GM12872 (cell line): ENCODE data around the gene MPV17L2.
A peak's percentile ranks its signal among the peaks of the same experiment; 100 is the strongest.

Source experiments
- TF ChIP-seq, protein P1 (sequence below): IDR thresholded peaks from 3 replicates; pipeline ENCODE4 v1.5.1; 2011; ENCODE audit warnings: low read depth, mild to moderate bottlenecking, low read length, moderate library complexity; ENCODE audit not compliant: insufficient read depth

MPV17L2 gene

DNA sequence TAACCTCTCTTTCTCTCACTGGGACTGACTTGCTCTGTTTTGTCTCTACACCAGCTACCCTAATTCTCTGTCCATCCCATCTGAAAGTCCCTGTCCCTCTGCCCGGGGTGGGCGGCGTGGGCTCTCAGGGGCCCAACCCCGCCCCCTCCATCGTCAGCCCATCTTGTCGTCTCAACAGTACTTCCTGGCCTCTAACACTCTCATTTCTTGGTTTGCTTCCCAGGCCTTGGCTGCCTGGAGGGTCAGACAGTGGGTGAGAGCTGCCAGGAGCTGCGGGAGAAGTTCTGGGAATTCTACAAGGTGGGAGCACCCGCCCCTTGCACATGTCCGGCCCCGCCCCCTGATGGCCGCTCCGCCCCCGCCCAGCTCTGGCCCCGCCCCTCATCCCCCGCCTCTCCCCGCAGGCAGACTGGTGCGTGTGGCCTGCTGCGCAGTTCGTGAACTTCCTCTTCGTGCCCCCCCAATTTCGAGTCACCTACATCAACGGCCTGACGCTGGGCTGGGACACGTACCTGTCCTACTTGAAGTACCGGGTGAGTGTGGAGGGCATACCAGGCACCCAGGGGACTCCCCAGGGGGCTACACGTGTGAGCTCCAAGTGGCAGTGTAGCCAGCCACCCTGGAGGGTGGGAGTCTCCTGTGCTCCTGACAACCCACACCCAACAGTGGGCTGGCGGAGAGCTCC is 1.7 kb downstream of the MPV17L2 start:
- TF ChIP-seq, protein P1, sequence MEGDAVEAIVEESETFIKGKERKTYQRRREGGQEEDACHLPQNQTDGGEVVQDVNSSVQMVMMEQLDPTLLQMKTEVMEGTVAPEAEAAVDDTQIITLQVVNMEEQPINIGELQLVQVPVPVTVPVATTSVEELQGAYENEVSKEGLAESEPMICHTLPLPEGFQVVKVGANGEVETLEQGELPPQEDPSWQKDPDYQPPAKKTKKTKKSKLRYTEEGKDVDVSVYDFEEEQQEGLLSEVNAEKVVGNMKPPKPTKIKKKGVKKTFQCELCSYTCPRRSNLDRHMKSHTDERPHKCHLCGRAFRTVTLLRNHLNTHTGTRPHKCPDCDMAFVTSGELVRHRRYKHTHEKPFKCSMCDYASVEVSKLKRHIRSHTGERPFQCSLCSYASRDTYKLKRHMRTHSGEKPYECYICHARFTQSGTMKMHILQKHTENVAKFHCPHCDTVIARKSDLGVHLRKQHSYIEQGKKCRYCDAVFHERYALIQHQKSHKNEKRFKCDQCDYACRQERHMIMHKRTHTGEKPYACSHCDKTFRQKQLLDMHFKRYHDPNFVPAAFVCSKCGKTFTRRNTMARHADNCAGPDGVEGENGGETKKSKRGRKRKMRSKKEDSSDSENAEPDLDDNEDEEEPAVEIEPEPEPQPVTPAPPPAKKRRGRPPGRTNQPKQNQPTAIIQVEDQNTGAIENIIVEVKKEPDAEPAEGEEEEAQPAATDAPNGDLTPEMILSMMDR: no peak

DNA sequence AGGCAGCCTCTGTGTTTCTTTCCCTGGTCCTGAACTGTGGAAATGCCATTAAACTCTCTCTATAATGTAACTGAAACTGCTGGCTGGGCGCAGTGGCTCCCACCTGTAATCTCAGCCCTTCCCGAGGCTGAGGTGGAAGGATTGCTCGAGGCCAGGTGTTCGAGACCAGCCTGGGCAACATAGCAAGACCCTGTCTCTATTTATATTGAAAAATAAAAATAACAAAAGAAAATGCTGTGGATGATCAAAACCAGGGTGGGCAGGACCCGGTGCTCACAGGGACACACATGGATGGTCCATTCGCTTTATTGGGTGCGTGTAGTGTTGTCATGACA is 3.5 kb downstream of the MPV17L2 start:
- TF ChIP-seq, protein P1: no peak

DNA sequence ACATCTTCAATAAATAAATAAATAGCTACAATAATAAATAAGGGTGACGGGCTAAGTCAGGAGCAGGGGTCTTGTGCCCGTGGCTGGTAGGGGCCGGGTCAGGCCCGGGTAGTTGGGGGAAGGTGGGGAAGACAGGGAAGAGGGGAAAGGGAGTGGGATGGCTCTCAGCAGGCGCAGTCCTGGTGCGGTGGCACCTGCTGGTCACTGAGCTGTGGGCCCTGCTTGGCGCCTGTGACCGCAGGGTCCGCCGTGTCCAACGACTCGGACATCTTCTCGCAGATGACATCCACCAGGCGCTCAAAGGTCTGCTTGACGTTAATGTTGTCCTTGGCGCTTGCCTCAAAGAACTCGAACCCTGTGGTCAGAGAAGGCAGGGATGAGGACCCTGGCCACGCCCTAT is 4.3 kb downstream of the MPV17L2 start:
- TF ChIP-seq, protein P1: no peak

DNA sequence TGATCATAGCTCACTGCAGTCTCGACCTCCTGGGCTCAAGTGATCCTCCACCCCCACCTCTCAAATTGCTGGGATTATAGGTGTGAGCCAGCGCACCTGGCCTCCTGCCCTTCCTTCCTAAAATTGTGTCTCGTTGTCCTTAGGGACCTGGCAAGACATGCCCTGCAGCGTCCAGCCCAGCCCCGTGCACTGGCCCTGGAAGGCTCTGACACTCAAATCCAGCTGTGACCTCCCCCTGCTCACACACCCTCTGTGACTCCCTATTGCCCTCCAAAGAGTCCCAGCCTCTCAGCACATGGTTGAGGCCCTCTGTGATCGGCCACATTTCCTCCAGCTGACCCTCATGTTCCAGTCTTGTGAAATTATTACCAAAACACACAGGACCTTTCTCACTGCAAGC is 4.9 kb downstream of the MPV17L2 start:
- TF ChIP-seq, protein P1: no peak

DNA sequence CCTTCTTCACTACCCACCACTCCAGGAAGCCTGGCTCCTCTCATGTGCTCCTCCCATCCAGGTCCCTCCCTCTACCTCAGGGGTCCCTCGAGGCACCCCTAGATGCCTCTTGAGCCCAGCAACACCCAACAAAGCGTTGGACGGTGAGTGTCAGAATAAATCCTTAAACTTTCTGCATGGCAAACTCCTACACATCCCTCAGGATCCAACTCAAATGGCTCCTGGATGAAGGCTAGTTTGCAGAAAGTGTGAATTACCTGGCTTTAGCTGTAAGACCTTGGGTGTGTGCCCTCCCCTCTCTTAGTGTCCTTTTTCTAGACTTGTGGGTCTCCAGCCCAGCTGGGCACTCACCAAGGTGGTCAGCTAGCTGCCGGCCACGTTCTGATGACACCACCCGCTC is 5.4 kb downstream of the MPV17L2 start:
- TF ChIP-seq, protein P1: no peak

DNA sequence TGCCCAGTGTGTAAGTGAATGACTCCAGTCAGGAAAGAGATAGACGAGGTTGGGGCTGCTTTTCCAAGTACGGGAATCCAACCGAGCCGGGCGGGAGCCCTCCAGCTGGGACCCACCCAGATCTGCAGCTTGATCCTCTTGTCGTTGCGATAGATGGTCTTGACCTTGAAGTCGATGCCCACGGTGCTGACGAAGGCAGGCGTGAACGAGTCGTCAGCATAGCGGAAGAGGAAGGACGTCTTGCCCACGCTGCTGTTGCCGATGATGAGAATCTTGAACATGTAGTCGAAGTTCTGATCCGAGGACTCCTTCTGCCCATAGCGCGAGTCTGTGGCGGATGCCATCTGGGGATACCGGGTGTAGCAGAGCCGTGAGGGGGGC is 9.4 kb downstream of the MPV17L2 start:
- TF ChIP-seq, protein P1: no peak

DNA sequence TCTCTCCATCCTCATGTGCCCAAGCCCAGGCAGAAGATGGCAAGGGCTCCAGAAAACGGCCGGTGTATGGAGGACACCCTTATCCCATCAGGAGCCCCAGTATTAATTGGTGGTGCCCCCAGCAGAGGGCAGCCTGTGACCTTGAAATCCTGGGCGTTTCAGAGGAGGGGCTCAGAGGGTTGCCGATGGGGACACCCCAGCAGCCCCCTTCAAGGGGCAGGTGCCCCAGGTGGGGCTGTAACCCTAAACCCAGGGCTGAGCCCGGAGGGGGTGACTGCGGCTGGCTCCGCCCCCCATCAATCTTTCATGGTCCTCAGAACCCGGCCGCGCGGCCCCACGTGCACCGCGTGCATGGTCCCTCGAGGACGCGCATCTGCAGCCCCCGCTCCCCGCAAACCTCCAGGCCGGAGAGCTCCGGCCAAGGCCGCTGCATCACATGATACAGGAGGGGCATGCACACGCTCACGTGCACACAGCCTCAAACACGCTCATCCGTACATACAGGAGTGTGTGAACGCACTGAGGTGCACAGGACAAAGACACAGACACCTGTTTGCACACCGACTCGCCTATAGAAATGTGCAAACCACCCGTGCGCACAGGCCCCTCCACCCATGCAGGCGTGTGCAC is 9.9 kb downstream of the MPV17L2 start:
- TF ChIP-seq, protein P1: peak; percentile 49
